HG02678 (cell line): Measurements from ENCODE around the gene MRPL34.
"Not testable (repeated sequence)": the region's sequence is repeated elsewhere in the genome, so short reads cannot be mapped to it uniquely, and the experiment has no call there.

ENCODE experiments used
- ATAC-seq: cut with Tn5 transposase; IDR thresholded peaks from one replicate; pipeline ENCODE4 v1.9.1; 2021; ENCODE audit warnings: mild to moderate bottlenecking, moderate library complexity; ENCODE audit not compliant: unreplicated experiment

The MRPL34 gene

GRCh38 chr19:17285415-17286135 lies 20.1 kb upstream of the MRPL34 start:
- ATAC-seq, result no peak

GRCh38 chr19:17286263-17286662 lies 19.4 kb upstream of the MRPL34 start:
- ATAC-seq, result no peak

GRCh38 chr19:17286752-17287151 lies 18.9 kb upstream of the MRPL34 start:
- no peak for ATAC-seq

- ATAC-seq, result no peak
Observed at GRCh38 chr19:17289489-17289888, 16.2 kb upstream of the MRPL34 start.

- ATAC-seq, result peak; percentile 80
Observed at GRCh38 chr19:17292301-17293074, 13.2 kb upstream of the MRPL34 start.

GRCh38 chr19:17293605-17294004 lies 12.1 kb upstream of the MRPL34 start:
- ATAC-seq, result no peak

GRCh38 chr19:17294051-17294891 lies 11.4 kb upstream of the MRPL34 start:
- ATAC-seq, result no peak

- ATAC-seq, result not testable (repeated sequence)
Observed at GRCh38 chr19:17295551-17295950, 10.1 kb upstream of the MRPL34 start.

- no peak for ATAC-seq
Observed at GRCh38 chr19:17296273-17296672, 9.4 kb upstream of the MRPL34 start.

GRCh38 chr19:17296976-17297375 lies 8.7 kb upstream of the MRPL34 start:
- no peak for ATAC-seq

- no peak for ATAC-seq
Observed at GRCh38 chr19:17300992-17301619, 4.6 kb upstream of the MRPL34 start.

- no peak for ATAC-seq
Observed at GRCh38 chr19:17302391-17303166, 3.1 kb upstream of the MRPL34 start.

GRCh38 chr19:17303167-17303939 lies 2.3 kb upstream of the MRPL34 start, which contains the start of gene ABHD8:
TSS of gene ABHD8 (minus strand) at chr19:17303425. CDS start at chr19:17301616, 1,809 bp downstream.
- ATAC-seq, result peak; percentile 62

GRCh38 chr19:17303940-17304267 lies 1.8 kb upstream of the MRPL34 start:
- no peak for ATAC-seq

- no peak for ATAC-seq
Observed at GRCh38 chr19:17304386-17305215, 1.1 kb upstream of the MRPL34 start.

GRCh38 chr19:17305216-17305516 lies 506 bp upstream of the MRPL34 start:
- no peak for ATAC-seq

- no peak for ATAC-seq
Observed at GRCh38 chr19:17306285-17306714, 628 bp downstream of the MRPL34 start.

GRCh38 chr19:17307876-17308377 lies 2.3 kb downstream of the MRPL34 start:
- no peak for ATAC-seq
